K562 (cell line): Measurements from ENCODE around the gene SNX10. TPM values are rescaled to one million over a fixed set of nuclear protein-coding genes. Genes with fewer than 3 reads are reported as not detected.

ENCODE experiments used
- BRD9 ChIP-seq: fragments of 450-650 bp; IDR thresholded peaks from 2 replicates; pipeline ENCODE4 v1.6.1; 2018; ENCODE audit warnings: low read depth; ENCODE audit not compliant: partially characterized antibody
- CEBPB ChIP-seq: fragments of 450-650 bp; IDR thresholded peaks from 2 replicates; pipeline ENCODE4 v1.6.1; 2016; ENCODE audit warnings: missing genetic modification characterization, missing compliant biosample characterization
- E2F1 ChIP-seq: sonication (generic); formaldehyde crosslinking; IDR thresholded peaks from 2 replicates; pipeline ENCODE4 v1.8.1; 2023; ENCODE audit warnings: mild to moderate bottlenecking, missing genetic modification reagents, moderate library complexity
- E2F3 ChIP-seq: fragments of 250-450 bp; sonication (Bioruptor Pico); IDR thresholded peaks from 2 replicates; pipeline ENCODE4 v1.4.0; 2020; ENCODE audit warnings: mild to moderate bottlenecking
- GABPB2 ChIP-seq: fragments of 250-450 bp; sonication (Bioruptor Pico); conservative IDR thresholded peaks from 2 replicates; pipeline ENCODE4 v1.5.1; 2021; ENCODE audit warnings: mild to moderate bottlenecking
- NR2C2 ChIP-seq, 2 experiments: fragments of 200-800 bp in 1 of 2; sonication (Bioruptor generic) in 1 of 2; sonication (generic) in 1 of 2; formaldehyde crosslinking in 1 of 2; IDR thresholded peaks; 2 replicates each; pipeline versions ENCODE4 v1.6.1 to v1.8.0; 2016 to 2022; ENCODE audit warnings: mild to moderate bottlenecking in 1 of 2, missing compliant biosample characterization in 1 of 2, missing genetic modification characterization in 1 of 2, missing genetic modification reagents in 1 of 2
- RBBP5 ChIP-seq: fragments of 200-600 bp; sonication (generic); IDR thresholded peaks from 2 replicates; pipeline ENCODE4 v1.6.1; 2012; ENCODE audit warnings: borderline replicate concordance, mild to moderate bottlenecking, low read length, control low read depth, inconsistent platforms; ENCODE audit not compliant: insufficient read depth, poor library complexity, severe bottlenecking
- REST ChIP-seq, 2 experiments: fragments of 450-650 bp; formaldehyde crosslinking in 1 of 2; IDR thresholded peaks; 2 replicates each; pipeline versions ENCODE4 v1.4.0 to v1.6.1; 2014 to 2020; ENCODE audit warnings: mild to moderate bottlenecking in 2 of 2, borderline replicate concordance in 1 of 2, low read depth in 1 of 2
- ZHX1 ChIP-seq: fragments of 150-350 bp; conservative IDR thresholded peaks from 2 replicates; pipeline ENCODE4 v1.6.1; 2014; ENCODE audit warnings: low read length
- ZNF133 ChIP-seq: fragments of 250-450 bp; sonication (Bioruptor Pico); IDR thresholded peaks from 2 replicates; pipeline ENCODE4 v1.4.0; 2020; ENCODE audit warnings: mild to moderate bottlenecking
- ZNF512 ChIP-seq: IDR thresholded peaks from 2 replicates; pipeline ENCODE4 v1.6.1; 2016; ENCODE audit warnings: missing genetic modification characterization, missing compliant biosample characterization
- polyA plus RNA-seq, 8 experiments: library from polyadenylated mRNA; depleted of rRNA in 4 of 8; stranded (reverse) in 5 of 8; unstranded in 3 of 8; fragments of >200 nt; fragmentation: Nextera tagmentation in 2 of 8; fragmentation: Illumina TruSeq in 1 of 8; extraction: Ambion mirVana in 2 of 8; extraction: Trizol in 1 of 8; gene quantifications; 2 replicates each; pipeline versions ENCODE4 v1.2.1 to v1.2.3, GENCODE V29; 2011 to 2014; ENCODE audit warnings: inconsistent platforms in 1 of 8, missing spikeins in 1 of 8
- total RNA-seq, 7 experiments: library from RNA; depleted of rRNA in 6 of 7; stranded (reverse); fragments of >200 nt in 6 of 7; fragmentation: Illumina TruSeq in 2 of 7; extraction: Trizol in 2 of 7; gene quantifications; 2 replicates each; pipeline versions ENCODE4 v1.2.1 to v1.2.3, GENCODE V29; 2011 to 2021; ENCODE audit warnings: low replicate concordance in 1 of 7

SNX10 gene
- total and polyA plus RNA-seq, 9 of the 15 experiments (the other 6 are each of a cell fraction or from before 2014, with no cell fraction given) = 6.9 to 16.5 (median 11.5) TPM

GRCh38 chr7:26398756-26399509, 107.3 kb downstream of the SNX10 start (continued):
- TF ChIP-seq E2F1 (CRISPR knock-in tag) (no peak), CEBPB (no peak), E2F3 (CRISPR knock-in tag) (peak; percentile 43; the same call in 1 of the 2 replicates), RBBP5 (peak; percentile 46), NR2C2 (CRISPR knock-in tag; IDR thresholded peaks at IDR 0.05) (no peak), NR2C2 (tag; IDR thresholded peaks at IDR 0.05) (peak; percentile 56), GABPB2 (CRISPR knock-in tag) (no peak), ZNF133 (CRISPR knock-in tag) (no peak), BRD9 (no peak), ZHX1 (no peak), REST (IDR thresholded peaks at IDR 0.05; ENCODE audit: borderline replicate concordance) (no peak), REST (CRISPR knock-in tag; IDR thresholded peaks at IDR 0.05; ENCODE audit: low read depth) (no peak), ZNF512 (no peak)
